NT2/D1 (cell line): ENCODE results near the gene EZH2.

Source experiments
- SUZ12 ChIP-seq: IDR thresholded peaks from 2 replicates; pipeline ENCODE4 v1.6.1; 2011; ENCODE audit not compliant: insufficient read length, insufficient read depth; ENCODE audit errors: extremely low read depth
- YY1 ChIP-seq: IDR thresholded peaks from 2 replicates; pipeline ENCODE4 v1.6.1; 2011; ENCODE audit not compliant: insufficient read length, insufficient read depth
- ZNF274 ChIP-seq: IDR thresholded peaks from 2 replicates; pipeline ENCODE4 v1.6.1; 2011; ENCODE audit warnings: mild to moderate bottlenecking, low read depth, low read length

DNA sequence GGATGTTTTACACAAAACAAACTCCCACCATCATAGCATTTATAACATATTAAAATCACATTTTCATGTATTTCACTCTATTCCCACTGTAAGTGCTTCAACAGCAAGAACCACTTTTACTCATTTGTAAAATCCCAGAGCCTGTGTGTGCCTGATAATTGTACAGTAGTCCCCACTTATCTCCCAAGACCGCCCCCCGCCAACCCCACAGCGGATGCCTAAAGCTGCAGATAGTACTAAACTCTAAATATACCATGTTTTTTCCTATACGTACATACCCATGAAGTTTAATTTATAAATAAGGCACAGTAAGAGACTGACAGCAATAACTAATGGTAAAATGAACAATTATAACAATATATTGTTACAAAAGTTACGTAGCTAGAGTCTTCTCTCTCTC lies 33.5 kb downstream of the EZH2 start:
- no peak for TF ChIP-seq YY1
- no peak for TF ChIP-seq ZNF274
- TF ChIP-seq SUZ12, result no peak
